ENCODE measurements around the gene UCP2. TPM values are rescaled to one million over a fixed set of nuclear protein-coding genes. Genes with fewer than 3 reads are reported as not detected.

The UCP2 gene
- total RNA-seq, 6 experiments from 2014 or later, result 6.4 to 9.9 (median 8.0) TPM

DNA sequence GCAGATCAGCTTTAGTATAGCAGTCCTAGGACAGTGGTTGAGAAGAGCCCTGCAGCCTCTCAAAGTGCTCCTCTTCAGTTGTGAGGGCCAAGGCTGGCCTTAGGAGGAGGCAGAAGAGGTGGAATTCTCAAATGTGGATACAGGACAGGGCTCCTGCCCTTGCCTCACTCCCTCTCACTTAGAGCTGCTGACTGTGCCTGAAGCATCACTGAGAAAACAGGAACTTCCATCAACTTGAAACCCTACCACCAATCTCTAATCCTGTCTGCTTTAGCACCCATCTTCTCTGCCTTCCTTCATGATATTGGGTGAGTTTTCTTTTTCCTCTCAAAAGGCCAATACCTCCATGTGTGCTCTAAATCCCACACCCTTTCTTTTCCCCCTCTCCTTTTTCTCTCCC is 40.6 kb upstream of the UCP2 start:
- Mint-ChIP-seq H3K36me3 (ENCODE audit: low read depth) (peaks cover 13% of the 10 kb centered on the region; the same call in 1 of the 2 replicates), H3K4me3 (no peak overlapping the region), H3K4me1 (ENCODE audit: low read depth) (peaks cover 52% of the 10 kb centered on the region), H3K27ac (no peak overlapping the region), H3K9me3 (no peaks in the 10 kb centered on the region), H3K27me3 (ENCODE audit: insufficient read depth) (no peaks in the 10 kb centered on the region; the same call in none of the 2 replicates)
- DNase-seq, result no peak
- TF ChIP-seq CTCF (IDR thresholded peaks at IDR 0.05), result no peak

- H3K36me3 Mint-ChIP-seq (ENCODE audit: low read depth), result peaks cover 12% of the 10 kb centered on the region
These were observed 39.9 kb upstream of the UCP2 start for GRCh38 chr11:74022546-74022945.

GRCh38 chr11:74021998-74022397 is 39.4 kb upstream of the UCP2 start:
- peaks cover 41% of the 10 kb centered on the region for H3K4me1 Mint-ChIP-seq (ENCODE audit: low read depth)
- H3K9me3 Mint-ChIP-seq, result no peaks in the 10 kb centered on the region
- H3K4me3 Mint-ChIP-seq, result no peak overlapping the region
- no peak for TF ChIP-seq CTCF (IDR thresholded peaks at IDR 0.05)
- H3K36me3 Mint-ChIP-seq (ENCODE audit: low read depth), result peaks cover 18% of the 10 kb centered on the region
- no peak for DNase-seq
- no peaks in the 10 kb centered on the region; the same call in none of the 2 replicates for H3K27me3 Mint-ChIP-seq (ENCODE audit: insufficient read depth)
- H3K27ac Mint-ChIP-seq, result no peak overlapping the region

More at GRCh38 chr11:74022546-74022945, 39.9 kb upstream of the UCP2 start:
- no peak for DNase-seq
- no peak for TF ChIP-seq CTCF (IDR thresholded peaks at IDR 0.05)
- Mint-ChIP-seq H3K27me3 (ENCODE audit: insufficient read depth) (no peaks in the 10 kb centered on the region; the same call in none of the 2 replicates), H3K4me1 (ENCODE audit: low read depth) (peaks cover 47% of the 10 kb centered on the region), H3K9me3 (no peaks in the 10 kb centered on the region), H3K27ac (no peak overlapping the region), H3K4me3 (no peak overlapping the region)

GRCh38 chr11:74020539-74020938 is 37.9 kb upstream of the UCP2 start:
- no peak for TF ChIP-seq CTCF (IDR thresholded peaks at IDR 0.05)
- no peaks in the 10 kb centered on the region for H3K9me3 Mint-ChIP-seq
- H3K27ac Mint-ChIP-seq, result no peak overlapping the region
- peaks cover 29% of the 10 kb centered on the region for H3K4me1 Mint-ChIP-seq (ENCODE audit: low read depth)
- H3K36me3 Mint-ChIP-seq (ENCODE audit: low read depth), result peaks cover 18% of the 10 kb centered on the region
- no peak overlapping the region for H3K4me3 Mint-ChIP-seq
- no peak for DNase-seq
- peaks cover 1% of the 10 kb centered on the region; the same call in 1 of the 2 replicates for H3K27me3 Mint-ChIP-seq (ENCODE audit: insufficient read depth)

DNA sequence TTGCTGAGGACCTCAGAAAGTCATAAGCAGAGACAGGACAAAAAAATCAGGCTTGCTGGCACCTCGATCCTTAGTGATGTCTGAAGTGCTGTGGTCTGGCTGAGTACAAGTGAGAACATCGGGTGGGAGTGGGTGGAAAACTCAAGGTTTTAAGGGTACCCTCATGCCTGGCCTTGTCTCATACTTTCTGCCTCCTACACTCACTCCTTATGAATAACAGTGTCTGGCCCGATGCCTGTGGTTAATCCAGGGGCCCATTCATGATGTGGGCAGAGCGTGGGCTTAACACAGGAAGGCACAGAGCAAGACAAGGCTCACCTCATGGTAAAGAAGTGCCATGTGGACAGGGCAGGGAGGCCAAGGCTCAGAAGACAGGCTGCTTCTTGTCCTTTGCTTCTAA is 37.2 kb upstream of the UCP2 start:
- Mint-ChIP-seq H3K36me3 (ENCODE audit: low read depth) (peaks cover 18% of the 10 kb centered on the region), H3K27ac (no peak overlapping the region)
- TF ChIP-seq CTCF (IDR thresholded peaks at IDR 0.05), result no peak

More for the DNA sequence above, 37.2 kb upstream of the UCP2 start:
- Mint-ChIP-seq H3K4me3 (no peak overlapping the region), H3K27me3 (ENCODE audit: insufficient read depth) (peaks cover 2% of the 10 kb centered on the region; the same call in 1 of the 2 replicates), H3K4me1 (ENCODE audit: low read depth) (peaks cover 22% of the 10 kb centered on the region), H3K9me3 (no peaks in the 10 kb centered on the region)
- DNase-seq, result no peak
